Measurements from ENCODE around the gene VEGFA.

DNA sequence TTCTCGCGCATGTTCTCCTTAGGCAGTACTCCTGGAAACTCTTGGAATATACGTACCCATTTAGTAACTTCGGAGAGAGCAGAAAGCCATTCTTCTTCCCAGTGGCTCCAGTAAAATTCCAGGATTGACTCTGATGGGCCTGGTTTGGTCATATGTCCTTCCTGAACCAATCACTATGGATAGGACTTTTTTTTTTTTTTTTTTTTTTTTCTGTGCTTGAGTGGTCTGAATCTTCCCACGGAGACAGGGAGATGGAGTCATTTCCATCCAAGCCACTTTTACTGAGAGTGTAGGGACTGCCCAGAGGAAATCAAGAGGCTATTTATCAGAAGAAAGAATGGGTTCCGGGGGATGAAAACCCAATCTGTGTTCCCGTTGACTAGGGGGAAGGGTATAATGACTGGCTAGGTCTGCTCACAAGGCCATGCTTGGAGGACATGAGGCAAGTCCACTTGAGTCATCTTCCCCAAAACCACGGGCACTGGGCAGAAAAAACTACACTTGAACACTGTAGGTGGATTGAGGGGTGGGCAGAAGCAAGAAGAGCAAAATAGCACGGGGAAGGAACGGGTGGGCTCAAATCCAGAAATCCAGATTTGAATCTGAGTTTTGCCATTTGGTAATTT lies 47.0 kb upstream of the VEGFA start:
- TF ChIP-seq ZNF274 (IDR thresholded peaks at IDR 0.05; ENCODE audit: low read depth, low read length) (no peak), YY1 (IDR thresholded peaks at IDR 0.05; ENCODE audit: insufficient read depth, insufficient read length) (no peak), SUZ12 (IDR thresholded peaks at IDR 0.05; ENCODE audit: extremely low read depth, insufficient read depth, insufficient read length) (no peak)

Measured in NT2/D1 (cell line).